Stimulated activated CD8-positive, alpha-beta memory T cell treated with anti-CD3 and anti-CD28 coated beads, Interleukin-12 subunit alpha, Interleukin-12 subunit beta, amount 100 ng/mL, for 1 hour (primary cell): ENCODE results near the gene ZNF664.

ENCODE experiments used
- DNase-seq: peaks from one replicate; pipeline ENCODE4 v3.0.0-alpha.2; 2020; ENCODE audit warnings: low read depth

The ZNF664 gene

DNA sequence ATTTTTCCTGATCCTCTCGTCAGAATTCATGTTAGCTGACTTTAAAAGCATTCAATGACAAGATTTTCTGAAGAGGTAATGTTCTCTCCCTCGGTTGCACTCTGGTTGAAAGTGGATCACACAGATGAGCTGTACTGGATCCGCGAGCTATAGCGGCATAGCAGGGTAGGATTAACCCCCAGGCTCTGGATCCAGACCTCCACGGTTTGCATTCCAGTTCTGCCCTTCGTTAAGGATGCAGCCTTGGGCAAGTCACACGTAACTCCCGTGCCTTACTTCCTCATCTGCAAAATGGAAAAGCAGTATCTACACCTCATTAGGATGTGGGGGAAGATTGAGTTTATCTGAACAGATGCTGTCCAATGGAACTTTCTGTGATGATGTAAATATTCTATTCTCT is 14.1 kb upstream of the ZNF664 start:
- DNase-seq: no peak

DNA sequence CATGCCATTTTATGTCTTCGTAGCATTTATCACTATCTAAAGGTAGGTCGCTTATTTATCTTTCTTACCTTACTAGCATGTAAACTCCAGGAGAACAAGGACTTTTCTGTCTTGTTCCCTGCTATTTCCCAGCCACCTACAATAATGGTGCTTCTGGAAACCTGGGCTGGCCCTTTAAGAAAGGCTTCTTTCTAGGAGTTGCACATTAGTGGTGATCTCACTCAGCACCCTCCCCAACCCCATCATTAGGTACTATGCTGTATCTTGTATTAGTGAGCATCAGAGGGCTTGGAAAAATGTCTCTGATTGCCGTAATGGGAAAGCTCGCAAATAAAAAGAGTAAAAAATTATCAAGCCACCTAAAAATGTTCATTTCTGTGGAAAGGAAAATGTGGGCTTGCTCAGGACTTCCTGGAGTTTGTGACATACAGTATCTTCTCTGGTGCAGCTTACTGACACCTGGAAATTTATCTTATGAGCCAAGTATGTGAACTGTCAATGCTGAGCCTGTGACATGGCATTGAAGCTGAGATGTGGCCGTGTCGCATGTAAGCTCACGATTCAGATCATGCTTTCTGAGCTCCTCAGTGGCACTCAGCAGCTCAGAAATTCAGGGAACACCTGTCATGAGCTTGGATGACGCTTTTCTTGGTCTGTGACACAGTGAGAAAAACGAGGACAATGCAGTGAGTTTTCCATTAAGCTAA is 12.8 kb upstream of the ZNF664 start:
- no peak for DNase-seq

GRCh38 chr12:123960856-123961255 is 12.2 kb upstream of the ZNF664 start:
- no peak for DNase-seq

DNA sequence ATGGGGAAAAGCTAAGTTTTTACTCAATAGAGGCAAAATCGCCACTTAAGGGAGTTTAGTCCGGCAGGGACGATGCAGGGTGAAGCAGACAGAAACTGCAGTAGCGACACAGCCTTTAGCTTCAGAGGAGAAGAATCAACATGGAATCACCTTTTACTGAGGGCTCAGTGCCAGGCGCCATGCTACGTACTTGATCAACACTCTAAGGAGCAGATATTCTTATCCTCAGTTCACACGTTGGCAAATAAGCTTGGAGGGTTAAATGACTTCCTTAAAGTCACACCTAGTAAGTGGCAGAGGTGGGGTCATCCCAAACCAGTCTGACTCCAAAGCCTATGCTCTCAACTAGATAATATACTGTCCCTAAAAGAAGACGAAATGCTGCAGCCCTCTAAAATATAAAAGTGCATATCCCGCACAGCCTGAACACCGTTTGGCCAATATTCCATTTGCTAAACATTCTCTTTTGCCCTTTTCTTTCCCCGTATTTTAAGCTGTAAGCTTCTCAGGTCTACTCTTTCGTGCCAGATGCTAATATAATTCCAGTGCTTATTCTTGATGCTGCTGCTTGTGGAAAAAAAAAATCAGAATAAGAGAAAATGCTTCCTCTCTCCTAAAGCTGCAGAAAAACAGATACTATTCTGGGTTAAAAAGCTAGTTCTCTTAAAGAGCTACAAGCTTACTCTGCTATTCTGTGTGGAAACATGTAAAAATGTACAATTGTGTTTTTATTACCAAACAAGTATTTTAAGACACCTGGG is 11.2 kb upstream of the ZNF664 start:
- DNase-seq: no peak

DNA sequence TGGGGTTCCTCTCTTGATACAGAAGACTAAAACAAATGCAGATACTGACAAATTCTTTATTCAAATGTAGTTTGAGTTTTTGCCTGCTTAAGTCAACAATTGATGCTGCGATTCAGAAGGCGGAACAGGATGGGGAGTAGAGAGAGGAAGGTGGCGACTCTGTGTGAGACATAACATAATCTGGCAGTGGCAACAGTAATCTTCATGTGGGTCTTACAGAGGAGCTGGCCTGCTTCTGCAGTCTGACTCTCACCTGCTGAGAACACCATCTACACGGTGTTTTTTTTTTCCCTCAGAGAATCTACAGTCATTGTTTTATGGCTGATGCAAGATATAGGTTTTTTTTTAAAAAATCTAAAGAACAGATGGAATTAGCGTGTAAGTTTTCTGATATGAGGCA is 10.5 kb upstream of the ZNF664 start:
- DNase-seq: no peak

DNA sequence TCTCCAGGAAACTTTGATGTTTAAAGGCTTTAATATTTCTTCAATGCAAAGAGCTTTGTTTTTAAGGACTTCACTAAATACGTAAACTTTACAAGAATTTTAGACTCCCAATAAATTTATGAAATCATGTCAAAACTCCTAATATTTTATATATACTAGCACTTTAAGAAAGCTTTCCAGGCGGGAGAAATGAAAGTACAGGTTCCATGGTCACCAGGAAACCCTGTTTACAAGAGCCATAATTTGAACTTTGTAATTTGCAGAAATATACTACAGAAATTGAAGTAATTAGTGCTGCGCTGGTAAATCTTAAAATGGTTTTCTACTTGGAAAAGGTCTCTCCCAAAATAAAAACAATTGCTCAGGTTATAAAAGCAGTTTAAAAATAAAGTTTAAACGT is 9.2 kb upstream of the ZNF664 start:
- DNase-seq: no peak

- DNase-seq: no peak
Measured at GRCh38 chr12:123965382-123965781, 7.6 kb upstream of the ZNF664 start.

DNA sequence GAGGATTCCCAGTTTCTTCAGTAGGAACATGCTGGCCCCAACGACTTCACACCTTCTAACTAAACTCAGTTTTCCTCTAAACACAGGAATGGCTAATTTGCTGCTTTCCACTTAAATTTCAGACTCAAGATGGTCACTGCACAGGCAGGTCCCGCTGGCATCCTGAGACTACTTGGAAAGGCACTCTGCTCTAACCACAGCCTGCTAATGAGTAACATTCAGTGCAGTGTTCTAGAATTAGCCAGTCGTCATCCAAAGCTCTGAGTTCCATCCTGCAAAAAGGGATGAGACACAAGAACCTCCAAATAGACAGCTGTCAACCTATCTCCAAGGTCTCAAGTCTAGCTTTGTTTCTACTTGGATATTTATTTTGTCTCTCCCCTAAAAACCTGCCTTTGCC is 6.4 kb upstream of the ZNF664 start:
- DNase-seq: no peak

- no peak for DNase-seq
Measured at GRCh38 chr12:123967121-123967586, 5.9 kb upstream of the ZNF664 start.

GRCh38 chr12:123971449-123971769 is 1.6 kb upstream of the ZNF664 start:
- no peak for DNase-seq

- DNase-seq: no peak
Measured at GRCh38 chr12:123971770-123972456, 1.1 kb upstream of the ZNF664 start.

DNA sequence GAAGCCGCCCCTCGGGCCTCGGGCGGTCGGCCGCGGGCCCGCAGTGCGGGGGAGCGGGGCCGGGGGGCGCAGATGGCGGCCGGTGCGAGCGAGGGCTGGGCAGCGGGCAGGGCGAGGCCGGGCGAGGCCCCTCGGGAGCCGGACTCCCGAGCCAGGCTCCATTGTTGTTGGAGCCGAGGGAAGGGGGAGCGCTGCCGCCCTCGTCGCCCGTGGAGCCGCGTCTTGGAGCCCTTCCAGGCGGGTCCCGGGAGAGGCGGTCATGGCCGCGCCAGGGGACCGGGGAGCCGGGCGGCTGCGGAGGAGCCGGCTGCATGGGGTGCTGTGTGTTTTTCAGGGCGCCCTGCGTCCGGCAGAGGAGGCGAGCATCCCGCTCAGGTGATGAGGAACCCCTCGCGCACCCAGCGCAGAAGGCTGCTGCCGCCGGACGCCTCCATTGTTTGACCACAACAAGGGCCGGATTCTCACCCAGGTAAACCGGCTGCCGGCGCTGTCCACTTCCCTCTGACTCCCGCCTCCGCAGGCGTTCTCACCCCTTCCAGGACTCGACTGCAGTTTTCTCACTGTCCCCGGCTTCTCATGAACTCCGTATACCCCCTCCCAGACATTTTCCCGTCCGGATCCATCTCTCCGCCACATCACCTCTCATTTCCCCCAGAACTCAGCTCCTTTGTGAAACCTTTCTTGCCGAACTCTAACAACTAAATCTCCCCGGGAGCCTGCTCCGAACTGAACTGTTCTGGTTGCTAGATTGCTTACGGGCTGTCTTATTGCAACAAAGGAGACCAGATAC is 732 bp downstream of the ZNF664 start:
- DNase-seq: no peak

DNA sequence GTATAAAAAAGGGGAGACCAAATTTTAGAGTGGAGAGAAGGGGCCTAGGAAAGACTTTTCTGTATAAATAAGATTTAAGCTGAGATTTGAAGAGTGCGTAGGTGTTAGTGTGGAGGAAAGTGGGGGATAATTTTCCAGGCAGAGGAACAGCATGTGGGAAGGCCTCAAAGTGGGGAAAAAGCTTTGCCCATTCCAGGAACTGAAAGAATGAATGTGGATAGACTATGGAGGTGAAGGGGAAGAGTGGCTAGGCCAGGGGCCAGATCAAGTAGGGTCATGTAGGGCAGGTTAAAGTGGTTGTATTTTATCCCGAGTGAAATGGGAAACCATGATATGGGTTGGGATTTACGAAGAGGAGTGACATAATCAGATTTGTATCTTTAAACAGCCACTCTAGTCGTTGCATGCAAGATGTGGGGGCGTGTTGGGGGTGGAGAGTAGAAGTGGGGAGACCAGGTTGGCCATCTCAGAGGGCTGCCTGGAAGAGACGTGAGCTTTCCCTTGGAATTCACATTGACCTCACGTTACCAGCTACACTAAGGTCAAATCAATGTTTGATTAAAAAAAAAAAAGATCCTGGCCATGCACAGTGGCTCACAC is 3.3 kb downstream of the ZNF664 start:
- no peak for DNase-seq

GRCh38 chr12:123979566-123979965 is 6.6 kb downstream of the ZNF664 start:
- DNase-seq: no peak

GRCh38 chr12:123982269-123982668 is 9.3 kb downstream of the ZNF664 start:
- DNase-seq: no peak

DNA sequence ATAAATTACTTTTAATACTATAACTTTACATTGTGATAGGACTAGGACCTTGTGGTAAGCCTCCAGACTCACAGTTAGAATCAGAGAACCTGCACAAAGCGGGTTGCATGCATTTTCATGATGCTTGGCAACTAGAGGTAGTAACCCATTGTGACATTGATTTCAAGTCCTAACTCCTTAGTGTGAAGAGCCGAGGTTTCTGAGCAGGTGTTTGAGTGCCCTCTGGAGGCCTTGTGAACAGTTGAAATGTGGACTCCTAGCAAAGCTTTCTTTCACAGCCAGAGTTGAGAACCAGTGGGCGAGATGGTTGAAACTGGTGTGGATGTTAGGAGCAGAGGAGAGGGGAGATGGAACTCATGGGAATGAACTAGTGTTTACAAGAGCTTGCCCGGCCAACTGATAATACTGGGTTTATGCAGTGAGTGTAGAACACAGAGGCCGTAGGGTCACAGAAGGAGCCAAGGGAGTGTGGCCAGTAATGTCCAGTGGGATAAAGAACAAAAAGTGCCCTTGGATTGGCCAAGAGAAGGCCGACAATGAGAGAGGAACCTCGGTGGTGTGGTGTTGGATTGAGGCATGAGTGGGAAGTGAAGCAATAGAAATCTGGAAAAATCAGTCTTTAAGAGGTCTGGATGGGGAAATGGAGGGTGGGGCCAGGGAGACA is 10.9 kb downstream of the ZNF664 start:
- peak; percentile 29 for DNase-seq

DNA sequence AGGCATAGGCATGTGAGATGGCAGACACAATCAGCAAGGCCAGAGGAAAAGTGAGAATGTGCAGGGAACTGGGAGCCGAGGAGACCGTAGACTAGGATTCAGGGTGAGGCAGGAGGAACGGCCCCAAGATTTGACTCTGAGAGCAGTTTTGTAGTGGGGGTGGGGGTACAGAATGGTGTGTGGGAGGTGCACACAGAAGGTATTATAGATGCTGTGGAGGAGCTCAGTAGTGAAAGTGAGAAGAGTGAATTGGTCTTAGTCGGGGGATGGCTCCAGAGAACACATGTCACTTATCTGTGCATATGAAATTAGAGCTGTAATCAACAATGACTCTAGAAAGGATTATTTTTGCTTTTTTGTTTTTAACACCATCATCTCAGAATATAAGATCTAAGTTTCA is 11.9 kb downstream of the ZNF664 start:
- DNase-seq: no peak

- no peak for DNase-seq
Measured at GRCh38 chr12:123986374-123986965, 13.5 kb downstream of the ZNF664 start.

DNA sequence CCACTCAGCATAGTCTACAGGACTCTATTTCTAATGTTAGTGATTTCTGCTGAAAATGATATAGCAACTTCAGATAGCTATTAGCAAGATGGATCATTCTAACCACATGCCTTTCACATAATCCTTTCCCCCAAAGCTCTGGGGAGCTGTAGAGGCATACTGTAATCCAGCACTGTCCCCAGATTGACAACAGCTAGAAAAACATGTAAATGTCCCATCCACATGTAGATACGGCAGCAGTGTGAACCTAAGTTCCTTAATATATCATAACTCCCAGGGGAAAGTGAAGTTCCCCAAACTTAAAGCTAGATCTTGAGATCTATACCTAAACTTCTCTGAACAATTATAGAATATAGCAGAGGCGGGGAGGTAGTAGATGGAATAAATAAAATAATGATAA is 14.0 kb downstream of the ZNF664 start:
- no peak for DNase-seq

DNA sequence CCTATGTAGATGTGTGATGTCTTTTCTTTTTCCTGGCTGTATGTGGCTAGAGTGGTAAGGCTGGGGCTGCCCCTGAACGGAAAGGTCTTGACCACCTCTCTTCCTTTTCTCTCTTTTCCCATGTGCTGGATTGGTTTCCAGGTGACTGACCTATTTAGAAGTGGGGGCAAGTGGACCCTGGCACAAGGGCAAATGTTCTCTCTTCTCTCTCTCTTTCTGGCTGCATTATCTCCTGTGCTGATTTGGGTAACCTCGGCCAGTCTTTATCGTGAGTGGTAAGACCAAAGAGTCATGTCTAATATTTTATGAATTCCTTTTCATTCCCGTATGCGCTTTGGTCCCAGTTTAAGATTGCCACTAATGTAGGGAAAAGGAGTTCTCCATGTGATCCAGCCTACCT is 16.2 kb downstream of the ZNF664 start:
- no peak for DNase-seq

- DNase-seq: no peak
Measured at GRCh38 chr12:123989753-123990152, 16.7 kb downstream of the ZNF664 start.
